H9 (cell line): ENCODE data around the gene ERRFI1. TPM values are rescaled to one million over a fixed set of nuclear protein-coding genes. Genes with fewer than 3 reads are reported as not detected.
A peak's percentile ranks its signal among the peaks of the same experiment; 100 is the strongest.

Source experiments
- DNase-seq: peaks from one replicate; pipeline ENCODE4 v3.0.0-alpha.2; 2017
- H2AFZ ChIP-seq: one replicate; pipeline ENCODE4 v1.6.1; 2013; ENCODE audit warnings: mild to moderate bottlenecking, low read length, control low read depth, moderate library complexity
- H2AK5ac ChIP-seq: 2 replicates; pipeline ENCODE4 v1.6.1; 2013; ENCODE audit warnings: low read length, control low read depth, mixed read lengths; ENCODE audit not compliant: insufficient read length
- H2BK120ac ChIP-seq: one replicate; pipeline ENCODE4 v1.6.1; 2013; ENCODE audit warnings: low read depth, mild to moderate bottlenecking, low read length, control low read depth, inconsistent platforms; ENCODE audit not compliant: poor library complexity, severe bottlenecking
- H2BK12ac ChIP-seq: 2 replicates; pipeline ENCODE4 v1.6.1; 2013; ENCODE audit warnings: low read length, control low read depth, mixed read lengths, low read depth; ENCODE audit not compliant: insufficient read length
- H2BK15ac ChIP-seq: 2 replicates; pipeline ENCODE4 v1.6.1; 2013; ENCODE audit warnings: low read depth, low read length, control low read depth
- H2BK20ac ChIP-seq: one replicate; pipeline ENCODE4 v1.6.1; 2013; ENCODE audit warnings: low read depth, mild to moderate bottlenecking, low read length, control low read depth, inconsistent platforms; ENCODE audit not compliant: poor library complexity, severe bottlenecking
- H2BK5ac ChIP-seq: 2 replicates; pipeline ENCODE4 v1.6.1; 2013; ENCODE audit warnings: low read length, control low read depth, mixed read lengths; ENCODE audit not compliant: insufficient read length
- H3K14ac ChIP-seq: 2 replicates; pipeline ENCODE4 v1.6.1; 2013; ENCODE audit warnings: low read length, control low read depth; ENCODE audit not compliant: insufficient read depth
- H3K18ac ChIP-seq: 2 replicates; pipeline ENCODE4 v1.6.1; 2013; ENCODE audit warnings: low read depth, mild to moderate bottlenecking, mixed read lengths, low read length, control low read depth; ENCODE audit not compliant: insufficient read length
- H3K23ac ChIP-seq: 2 replicates; pipeline ENCODE4 v1.6.1; 2013; ENCODE audit warnings: low read length, control low read depth, mixed read lengths, low read depth; ENCODE audit not compliant: insufficient read length
- H3K23me2 ChIP-seq: 2 replicates; pipeline ENCODE4 v1.6.1; 2013; ENCODE audit warnings: low read depth, mild to moderate bottlenecking, mixed read lengths, low read length, control low read depth; ENCODE audit not compliant: insufficient read length, poor library complexity, severe bottlenecking
- H3K27ac ChIP-seq: 2 replicates; pipeline ENCODE4 v1.5.1; 2013; ENCODE audit warnings: low read length, control low read depth, mixed read lengths, low read depth; ENCODE audit not compliant: insufficient read length
- H3K27me3 ChIP-seq: 2 replicates; pipeline ENCODE4 v1.6.1; 2013; ENCODE audit warnings: low read length, control low read depth, inconsistent platforms; ENCODE audit not compliant: insufficient read depth
- H3K4ac ChIP-seq: 2 replicates; pipeline ENCODE4 v1.6.1; 2013; ENCODE audit warnings: low read depth, mild to moderate bottlenecking, control low read depth, inconsistent platforms, low read length, moderate library complexity
- H3K4me1 ChIP-seq: 2 replicates; pipeline ENCODE4 v1.6.1; 2013; ENCODE audit warnings: low read length, control low read depth, inconsistent platforms; ENCODE audit not compliant: insufficient read depth
- H3K4me2 ChIP-seq: 2 replicates; pipeline ENCODE4 v1.6.1; 2013; ENCODE audit warnings: low read length, control low read depth, mixed read lengths; ENCODE audit not compliant: insufficient read length, insufficient read depth
- H3K56ac ChIP-seq: 2 replicates; pipeline ENCODE4 v1.6.1; 2013; ENCODE audit warnings: low read depth, mild to moderate bottlenecking, mixed read lengths, low read length, control low read depth; ENCODE audit not compliant: insufficient read length
- H3K79me1 ChIP-seq: 2 replicates; pipeline ENCODE4 v1.6.1; 2013; ENCODE audit warnings: low read depth, mild to moderate bottlenecking, moderate library complexity, low read length, control low read depth, inconsistent platforms; ENCODE audit not compliant: insufficient read depth, poor library complexity, severe bottlenecking
- H3K79me2 ChIP-seq: 2 replicates; pipeline ENCODE4 v1.6.1; 2013; ENCODE audit warnings: low read length, control low read depth, inconsistent platforms; ENCODE audit not compliant: insufficient read depth
- H3K9ac ChIP-seq: 2 replicates; pipeline ENCODE4 v1.6.1; 2013; ENCODE audit warnings: low read length, control low read depth, mixed read lengths; ENCODE audit not compliant: insufficient read length; ENCODE audit errors: extremely low read depth
- H3K9me3 ChIP-seq: one replicate; pipeline ENCODE4 v1.6.1; 2013; ENCODE audit warnings: low read depth, low read length, inconsistent platforms; ENCODE audit not compliant: control insufficient read depth
- H3T11ph ChIP-seq: one replicate; pipeline ENCODE4 v1.6.1; 2013; ENCODE audit warnings: mild to moderate bottlenecking, low read length, control low read depth, inconsistent platforms
- H4K20me1 ChIP-seq: one replicate; pipeline ENCODE4 v1.6.1; 2013; ENCODE audit not compliant: control insufficient read depth, insufficient read length, insufficient read depth
- H4K5ac ChIP-seq: 2 replicates; pipeline ENCODE4 v1.6.1; 2013; ENCODE audit warnings: low read depth, mild to moderate bottlenecking, mixed read lengths, low read length, control low read depth; ENCODE audit not compliant: insufficient read length
- H4K8ac ChIP-seq: replicated peaks from 2 replicates; pipeline ENCODE4 v1.6.1; 2013; ENCODE audit warnings: low read length, control low read depth, mixed read lengths, low read depth; ENCODE audit not compliant: insufficient read length
- H4K91ac ChIP-seq: 2 replicates; pipeline ENCODE4 v1.6.1; 2013; ENCODE audit warnings: low read depth, mild to moderate bottlenecking, moderate library complexity, mixed read lengths, low read length, control low read depth; ENCODE audit not compliant: insufficient read length
- H3K27ac Mint-ChIP-seq, 3 experiments: 2 replicates in 2 of 3; 3 replicates in 1 of 3; pipeline ENCODE4 v1.8.0; 2020 to 2021; ENCODE audit warnings: mixed read lengths in 3 of 3, mild to moderate bottlenecking in 1 of 3, moderate library complexity in 1 of 3
- H3K27me3 Mint-ChIP-seq: 2 replicates; pipeline ENCODE4 v1.8.0; 2021; ENCODE audit warnings: low read depth, mild to moderate bottlenecking, moderate library complexity, mixed read lengths
- H3K36me3 Mint-ChIP-seq, 3 experiments: 2 replicates in 2 of 3; 3 replicates in 1 of 3; pipeline ENCODE4 v1.8.0; 2020 to 2021; ENCODE audit warnings: low read depth in 3 of 3, mixed read lengths in 3 of 3; ENCODE audit not compliant: insufficient read depth in 1 of 3
- H3K4me1 Mint-ChIP-seq, 2 experiments: 2 replicates each; pipeline ENCODE4 v1.8.0; 2020; ENCODE audit warnings: mixed read lengths in 2 of 2
- H3K4me3 Mint-ChIP-seq, 2 experiments: 2 replicates in 1 of 2; 3 replicates in 1 of 2; pipeline ENCODE4 v1.8.0; 2020 to 2021; ENCODE audit warnings: mild to moderate bottlenecking in 2 of 2, mixed read lengths in 2 of 2, moderate library complexity in 1 of 2
- H3K9me3 Mint-ChIP-seq, 2 experiments: 2 replicates in 1 of 2; 3 replicates in 1 of 2; pipeline ENCODE4 v1.8.0; 2020; ENCODE audit warnings: mild to moderate bottlenecking in 2 of 2, mixed read lengths in 2 of 2, moderate library complexity in 1 of 2
- WGBS: extraction: QIAGEN DNeasy Blood & Tissue Kit; methylation state at CpG from one replicate; pipeline ENCODE4 v1.1.7; 2013; ENCODE audit warnings: missing lambda C conversion rate, low lambda C conversion rate, mixed read lengths; ENCODE audit not compliant: insufficient read length; ENCODE audit errors: extremely low coverage; 5-methylcytosine and 5-hydroxymethylcytosine counted together
- total RNA-seq: library from RNA; stranded (reverse); gene quantifications from 2 replicates; pipeline ENCODE4 v1.2.1, GENCODE V29; 2021
- TF ChIP-seq, protein P1 (sequence below): fragments of 200-600 bp; sonication (generic); conservative IDR thresholded peaks from 3 replicates; pipeline ENCODE4 v1.8.0; 2021; ENCODE audit warnings: antibody characterized with exemption, mild to moderate bottlenecking

Gene ERRFI1
- total RNA-seq, 1 experiment from 2014 or later, result 20.8 TPM

- H2BK20ac ChIP-seq, result no peak overlapping the region
- no peak overlapping the region for H4K91ac ChIP-seq
- H3K9me3 Mint-ChIP-seq, result no peaks in the 10 kb centered on the region; a peak in 1 of 5 replicates
- no peak overlapping the region for H3T11ph ChIP-seq
- H3K79me1 ChIP-seq, result no peaks in the 10 kb centered on the region
- H3K4me2 ChIP-seq, result peak overlapping the region; percentile 46
- H2BK15ac ChIP-seq, result no peak overlapping the region
- H3K18ac ChIP-seq, result peak overlapping the region; percentile 77
- H3K9me3 ChIP-seq, result no peaks in the 10 kb centered on the region
- H3K9ac ChIP-seq, result no peak overlapping the region
- peak overlapping the region in 1 of 3 experiments; percentile 50; a peak in 2 of 7 replicates for H3K27ac Mint-ChIP-seq
- peak overlapping the region; percentile 78 to 86 for H3K4me3 Mint-ChIP-seq
- peak; percentile 47 for DNase-seq
- H3K4ac ChIP-seq, result no peak overlapping the region
- no peak overlapping the region for H3K56ac ChIP-seq
- no peak overlapping the region for H3K27ac ChIP-seq
- H2BK12ac ChIP-seq, result no peak overlapping the region
- H3K79me2 ChIP-seq, result peaks cover 32% of the 10 kb centered on the region; the same call in 1 of the 2 replicates
- H3K23me2 ChIP-seq, result peaks cover 12% of the 10 kb centered on the region
- H3K4me1 Mint-ChIP-seq, result peaks cover 43 to 48% of the 10 kb centered on the region in 2 experiments
- peaks cover 3% of the 10 kb centered on the region; the same call in 1 of the 2 replicates for H3K4me1 ChIP-seq
- H2BK5ac ChIP-seq, result no peak overlapping the region
- H3K14ac ChIP-seq, result peak overlapping the region; percentile 61
- H4K20me1 ChIP-seq, result no peaks in the 10 kb centered on the region
- H2AFZ ChIP-seq, result no peak overlapping the region
- H3K23ac ChIP-seq, result no peak overlapping the region
- TF ChIP-seq, protein P1, sequence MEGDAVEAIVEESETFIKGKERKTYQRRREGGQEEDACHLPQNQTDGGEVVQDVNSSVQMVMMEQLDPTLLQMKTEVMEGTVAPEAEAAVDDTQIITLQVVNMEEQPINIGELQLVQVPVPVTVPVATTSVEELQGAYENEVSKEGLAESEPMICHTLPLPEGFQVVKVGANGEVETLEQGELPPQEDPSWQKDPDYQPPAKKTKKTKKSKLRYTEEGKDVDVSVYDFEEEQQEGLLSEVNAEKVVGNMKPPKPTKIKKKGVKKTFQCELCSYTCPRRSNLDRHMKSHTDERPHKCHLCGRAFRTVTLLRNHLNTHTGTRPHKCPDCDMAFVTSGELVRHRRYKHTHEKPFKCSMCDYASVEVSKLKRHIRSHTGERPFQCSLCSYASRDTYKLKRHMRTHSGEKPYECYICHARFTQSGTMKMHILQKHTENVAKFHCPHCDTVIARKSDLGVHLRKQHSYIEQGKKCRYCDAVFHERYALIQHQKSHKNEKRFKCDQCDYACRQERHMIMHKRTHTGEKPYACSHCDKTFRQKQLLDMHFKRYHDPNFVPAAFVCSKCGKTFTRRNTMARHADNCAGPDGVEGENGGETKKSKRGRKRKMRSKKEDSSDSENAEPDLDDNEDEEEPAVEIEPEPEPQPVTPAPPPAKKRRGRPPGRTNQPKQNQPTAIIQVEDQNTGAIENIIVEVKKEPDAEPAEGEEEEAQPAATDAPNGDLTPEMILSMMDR, result no peak
- peaks cover 0 to 4% (median 0%) of the 10 kb centered on the region in 3 experiments; a peak in 2 of 7 replicates for H3K36me3 Mint-ChIP-seq
- H2AK5ac ChIP-seq, result no peak overlapping the region
- WGBS, result no CpG with 5 or more reads among the region's 25 CpGs
- H4K8ac ChIP-seq, result peak overlapping the region; percentile 4
- H3K27me3 ChIP-seq, result no peaks in the 10 kb centered on the region; the same call in 1 of the 2 replicates
- no peak overlapping the region for H2BK120ac ChIP-seq
- H3K27me3 Mint-ChIP-seq, result peaks cover 13% of the 10 kb centered on the region
- H4K5ac ChIP-seq, result peak overlapping the region; percentile 41
These were observed 1.1 kb upstream of the ERRFI1 start for GRCh38 chr1:8026976-8027747.
